Measurements from ENCODE around the gene ZNF8. TPM values are rescaled to one million over a fixed set of nuclear protein-coding genes. Genes with fewer than 3 reads are reported as not detected.

The ZNF8 gene
- total RNA-seq, 1 experiment from 2014 or later, result 6.4 TPM

DNA sequence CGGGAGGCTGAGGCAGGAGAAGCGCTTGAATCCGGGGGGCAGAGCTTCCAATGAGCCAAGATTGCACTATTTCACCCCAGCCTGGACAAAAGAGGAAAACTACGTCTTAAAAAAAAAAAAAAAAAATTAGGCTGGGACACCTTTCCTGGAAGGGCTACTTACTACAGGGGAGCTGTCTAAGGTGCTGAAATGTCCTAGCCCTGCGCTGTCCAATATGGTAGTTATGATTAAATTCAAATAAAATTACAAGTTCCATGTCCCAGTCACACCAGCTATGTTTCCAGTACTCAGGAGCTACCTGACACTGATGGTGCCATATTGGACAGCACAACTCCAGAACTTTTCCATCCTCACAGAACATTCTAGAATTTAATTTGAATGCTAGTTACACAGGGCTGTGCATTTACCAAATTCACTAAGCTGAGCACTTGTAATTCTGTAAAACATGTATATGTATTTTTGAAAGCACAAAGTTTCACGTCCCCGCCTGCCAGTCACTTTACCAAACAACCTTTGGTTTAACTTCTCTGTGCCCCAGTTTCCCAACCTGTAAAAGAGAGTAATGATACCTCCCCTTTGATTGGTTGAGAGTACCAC, 38.8 kb downstream of the ZNF8 start:
- intact Hi-C loops (cut with micrococcal nuclease; ENCODE audit: unreplicated experiment), result no loop called here
- POLR2A ChIA-PET (ENCODE audit: unreplicated experiment), result no interaction called here
- CTCF ChIA-PET, result no interaction called here

DNA sequence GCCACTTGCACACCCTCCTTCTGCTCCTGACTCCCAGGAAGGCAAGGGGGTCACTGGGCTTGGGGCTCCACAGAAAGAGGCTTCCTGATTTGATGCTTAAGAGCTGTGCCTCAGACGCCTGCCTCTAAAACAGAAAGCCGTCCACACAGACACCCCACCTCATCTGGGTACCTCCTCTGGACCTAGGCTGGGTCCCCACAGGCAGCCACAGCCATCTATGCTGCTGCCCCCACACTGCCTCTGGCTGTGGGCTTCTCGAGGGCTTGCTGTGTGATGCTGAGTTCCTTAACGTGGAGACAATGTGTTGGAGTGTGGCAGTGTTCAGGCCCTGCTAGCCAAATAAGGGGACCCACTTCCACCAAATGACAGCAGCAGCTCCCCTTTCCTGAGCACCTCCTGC, 39.5 kb downstream of the ZNF8 start:
- Histone ChIP-seq H3K9me2 (ENCODE audit: insufficient read depth) (no peaks in the 10 kb centered on the region), H3K9me3 (ENCODE audit: insufficient read depth, low read depth) (no peaks in the 10 kb centered on the region), H3K79me2 (ENCODE audit: low read depth) (no peaks in the 10 kb centered on the region), H3K4me3 (no peak overlapping the region), H3F3A (ENCODE audit: insufficient read depth, low read depth) (peaks cover 6% of the 10 kb centered on the region; the same call in 1 of the 2 replicates), H3K4me1 (replicated peaks; ENCODE audit: insufficient read depth) (no peaks in the 10 kb centered on the region), H3K27ac (no peak overlapping the region), H2AFZ (no peak overlapping the region), H4K20me1 (ENCODE audit: insufficient read depth) (no peaks in the 10 kb centered on the region), H3K27me3 (ENCODE audit: insufficient read depth, low read depth) (no peaks in the 10 kb centered on the region), H3K36me3 (ENCODE audit: low read depth) (no peaks in the 10 kb centered on the region), H3K4me2 (no peak overlapping the region)
- no TSS peak for BruUV-seq (replicated peaks)
- no peak for TF ChIP-seq EZH2 (IDR thresholded peaks at IDR 0.05; ENCODE audit: low read depth)
- TF ChIP-seq, protein P1, sequence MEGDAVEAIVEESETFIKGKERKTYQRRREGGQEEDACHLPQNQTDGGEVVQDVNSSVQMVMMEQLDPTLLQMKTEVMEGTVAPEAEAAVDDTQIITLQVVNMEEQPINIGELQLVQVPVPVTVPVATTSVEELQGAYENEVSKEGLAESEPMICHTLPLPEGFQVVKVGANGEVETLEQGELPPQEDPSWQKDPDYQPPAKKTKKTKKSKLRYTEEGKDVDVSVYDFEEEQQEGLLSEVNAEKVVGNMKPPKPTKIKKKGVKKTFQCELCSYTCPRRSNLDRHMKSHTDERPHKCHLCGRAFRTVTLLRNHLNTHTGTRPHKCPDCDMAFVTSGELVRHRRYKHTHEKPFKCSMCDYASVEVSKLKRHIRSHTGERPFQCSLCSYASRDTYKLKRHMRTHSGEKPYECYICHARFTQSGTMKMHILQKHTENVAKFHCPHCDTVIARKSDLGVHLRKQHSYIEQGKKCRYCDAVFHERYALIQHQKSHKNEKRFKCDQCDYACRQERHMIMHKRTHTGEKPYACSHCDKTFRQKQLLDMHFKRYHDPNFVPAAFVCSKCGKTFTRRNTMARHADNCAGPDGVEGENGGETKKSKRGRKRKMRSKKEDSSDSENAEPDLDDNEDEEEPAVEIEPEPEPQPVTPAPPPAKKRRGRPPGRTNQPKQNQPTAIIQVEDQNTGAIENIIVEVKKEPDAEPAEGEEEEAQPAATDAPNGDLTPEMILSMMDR (conservative IDR thresholded peaks at IDR 0.05), result no peak
- ChIA-PET POLR2A (ENCODE audit: unreplicated experiment) (no interaction called here), CTCF (no interaction called here)
- intact Hi-C loops (cut with micrococcal nuclease; ENCODE audit: unreplicated experiment), result no loop called here
- no peak for DNase-seq

More for the DNA sequence above, 38.8 kb downstream of the ZNF8 start:
- Histone ChIP-seq H3K4me1 (replicated peaks; ENCODE audit: insufficient read depth) (no peaks in the 10 kb centered on the region), H3K27ac (no peak overlapping the region), H3K79me2 (ENCODE audit: low read depth) (no peaks in the 10 kb centered on the region), H4K20me1 (ENCODE audit: insufficient read depth) (no peaks in the 10 kb centered on the region), H3K4me2 (no peak overlapping the region), H2AFZ (no peak overlapping the region), H3K27me3 (ENCODE audit: insufficient read depth, low read depth) (no peaks in the 10 kb centered on the region), H3K36me3 (ENCODE audit: low read depth) (no peaks in the 10 kb centered on the region), H3F3A (ENCODE audit: insufficient read depth, low read depth) (peaks cover 6% of the 10 kb centered on the region; the same call in 1 of the 2 replicates), H3K9me2 (ENCODE audit: insufficient read depth) (no peaks in the 10 kb centered on the region), H3K4me3 (no peak overlapping the region), H3K9me3 (ENCODE audit: insufficient read depth, low read depth) (no peaks in the 10 kb centered on the region)
- BruUV-seq (replicated peaks), result no TSS peak
- DNase-seq, result no peak
- TF ChIP-seq, protein P1 (conservative IDR thresholded peaks at IDR 0.05), result no peak
- no peak for TF ChIP-seq EZH2 (IDR thresholded peaks at IDR 0.05; ENCODE audit: low read depth)

DNA sequence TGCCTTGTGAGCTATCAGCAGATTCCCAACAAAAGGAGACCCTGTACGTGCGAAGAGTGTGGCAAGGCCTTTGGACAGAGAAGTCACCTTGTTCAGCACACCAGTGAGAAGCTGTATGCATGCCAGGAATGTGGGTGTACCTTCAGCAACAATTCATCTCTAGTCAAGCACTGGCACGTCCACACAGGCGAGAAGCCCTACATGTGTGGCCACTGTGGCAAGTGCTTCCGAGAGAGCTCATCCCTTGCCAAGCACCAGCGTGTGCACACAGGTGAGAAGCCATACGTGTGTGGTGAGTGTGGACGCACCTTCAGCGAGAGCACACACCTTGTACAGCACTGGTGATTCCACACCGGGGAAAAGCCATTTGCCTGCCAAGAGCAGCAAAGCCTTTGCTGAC, 40.5 kb downstream of the ZNF8 start:
- no TSS peak for BruUV-seq (replicated peaks)
- POLR2A ChIA-PET (ENCODE audit: unreplicated experiment), result no interaction called here
- CTCF ChIA-PET, result no interaction called here
- H3K4me3 ChIP-seq, result no peak overlapping the region
- peaks cover 6% of the 10 kb centered on the region; the same call in 1 of the 2 replicates for H3F3A ChIP-seq (ENCODE audit: insufficient read depth, low read depth)
- H3K9me3 ChIP-seq (ENCODE audit: insufficient read depth, low read depth), result no peaks in the 10 kb centered on the region
- H3K9me2 ChIP-seq (ENCODE audit: insufficient read depth), result no peaks in the 10 kb centered on the region
- H3K79me2 ChIP-seq (ENCODE audit: low read depth), result no peaks in the 10 kb centered on the region
- no peaks in the 10 kb centered on the region for H4K20me1 ChIP-seq (ENCODE audit: insufficient read depth)
- H3K4me2 ChIP-seq, result no peak overlapping the region
- no peaks in the 10 kb centered on the region for H3K27me3 ChIP-seq (ENCODE audit: insufficient read depth, low read depth)
- no peak for DNase-seq
- TF ChIP-seq EZH2 (IDR thresholded peaks at IDR 0.05; ENCODE audit: low read depth), result no peak
- TF ChIP-seq, protein P1 (conservative IDR thresholded peaks at IDR 0.05), result no peak
- no peak overlapping the region for H2AFZ ChIP-seq
- intact Hi-C loops (cut with micrococcal nuclease; ENCODE audit: unreplicated experiment), result no loop called here
- H3K27ac ChIP-seq, result no peak overlapping the region
- H3K36me3 ChIP-seq (ENCODE audit: low read depth), result no peaks in the 10 kb centered on the region
- H3K4me1 ChIP-seq (replicated peaks; ENCODE audit: insufficient read depth), result no peaks in the 10 kb centered on the region

Data from PC-9 (cell line).